HEK293T (cell line): ENCODE measurements around the gene MAML2.

Experiments used
- CTCF ChIA-PET: fragments of 350-600 bp; formaldehyde crosslinking; extraction: SDS; loops from one replicate; lab custom pipeline; 2021; ENCODE audit warnings: antibody characterized with exemption, inconsistent platforms; lab: Yijun Ruan, JAX
- POLR2A ChIA-PET: fragments of 350-600 bp; formaldehyde crosslinking; extraction: SDS; loops from one replicate; lab custom pipeline; 2020; ENCODE audit warnings: antibody characterized with exemption, inconsistent platforms; lab: Yijun Ruan, JAX
- DNase-seq: peaks from one replicate; pipeline ENCODE4 v3.0.0; 2012; ENCODE audit warnings: mixed read lengths; ENCODE audit errors: extremely low spot score
- ARNT ChIP-seq: fragments of 450-650 bp; IDR thresholded peaks from 2 replicates; pipeline ENCODE4 v1.6.1; 2017; ENCODE audit warnings: mild to moderate bottlenecking
- BHLHE40 ChIP-seq: fragments of 450-650 bp; IDR thresholded peaks from 2 replicates; pipeline ENCODE4 v1.6.1; 2016; ENCODE audit warnings: mild to moderate bottlenecking, moderate library complexity, borderline replicate concordance
- CTBP1 ChIP-seq: fragments of 450-650 bp; IDR thresholded peaks from 2 replicates; pipeline ENCODE4 v1.6.1; 2016; ENCODE audit warnings: borderline replicate concordance
- ELF4 ChIP-seq: fragments of 450-650 bp; IDR thresholded peaks from 2 replicates; pipeline ENCODE4 v1.6.1; 2017; ENCODE audit warnings: antibody characterized with exemption
- FOXA1 ChIP-seq: fragments of 450-650 bp; IDR thresholded peaks from 2 replicates; pipeline ENCODE4 v1.6.1; 2016; ENCODE audit warnings: mild to moderate bottlenecking
- FOXK2 ChIP-seq: fragments of 450-650 bp; IDR thresholded peaks from 2 replicates; pipeline ENCODE4 v1.6.1; 2016; ENCODE audit warnings: mild to moderate bottlenecking
- FOXM1 ChIP-seq: fragments of 450-650 bp; IDR thresholded peaks from 2 replicates; pipeline ENCODE4 v1.6.1; 2017; ENCODE audit warnings: mild to moderate bottlenecking, borderline replicate concordance
- HDGF ChIP-seq: fragments of 450-650 bp; IDR thresholded peaks from 2 replicates; pipeline ENCODE4 v1.6.1; 2017; ENCODE audit warnings: antibody characterized with exemption, borderline replicate concordance
- L3MBTL2 ChIP-seq: fragments of 450-650 bp; conservative IDR thresholded peaks from 2 replicates; pipeline ENCODE4 v1.6.1; 2016; ENCODE audit warnings: mild to moderate bottlenecking
- LEF1 ChIP-seq: fragments of 450-650 bp; IDR thresholded peaks from 2 replicates; pipeline ENCODE4 v1.6.1; 2017; ENCODE audit warnings: mild to moderate bottlenecking, borderline replicate concordance
- NFRKB ChIP-seq: fragments of 450-650 bp; IDR thresholded peaks from 2 replicates; pipeline ENCODE4 v1.6.1; 2016; ENCODE audit warnings: mild to moderate bottlenecking, moderate library complexity
- PKNOX1 ChIP-seq: fragments of 450-650 bp; IDR thresholded peaks from 2 replicates; pipeline ENCODE4 v1.6.1; 2016
- SP1 ChIP-seq: fragments of 450-650 bp; IDR thresholded peaks from 2 replicates; pipeline ENCODE4 v1.6.1; 2017
- SUZ12 ChIP-seq: fragments of 450-650 bp; IDR thresholded peaks from 2 replicates; pipeline ENCODE4 v1.6.1; 2016; ENCODE audit warnings: mild to moderate bottlenecking
- TARDBP ChIP-seq: fragments of 450-650 bp; IDR thresholded peaks from 2 replicates; pipeline ENCODE4 v1.6.1; 2016
- ZNF384 ChIP-seq: fragments of 450-650 bp; IDR thresholded peaks from 2 replicates; pipeline ENCODE4 v1.6.1; 2016

The MAML2 gene

DNA sequence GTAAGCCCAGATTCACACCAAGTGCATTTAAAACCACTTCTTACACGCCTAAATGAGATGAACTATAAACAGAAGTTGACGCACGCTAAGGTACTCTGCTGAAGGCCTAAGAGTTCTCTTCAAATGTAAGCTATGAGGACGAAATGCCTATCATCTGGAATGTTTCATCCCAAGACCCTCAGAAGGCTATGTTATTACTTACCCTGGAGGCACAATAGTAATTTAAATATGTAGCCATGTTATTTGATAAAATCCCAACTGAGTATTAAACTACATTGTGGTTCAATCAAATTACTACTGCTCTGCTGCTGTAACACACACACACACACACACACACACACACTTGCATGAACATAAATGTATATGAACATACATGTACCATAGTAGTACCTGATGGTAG is 47.6 kb downstream of the MAML2 start:
- DNase-seq, result no peak
- ChIA-PET POLR2A (no interaction called here), CTCF (interaction anchor here (0.8 kb wide), 1 partner anchor 12 kb away, joined by 5 read pairs; no protein-coding TSS in a partner anchor)
- no peak for TF ChIP-seq HDGF
- no peak for TF ChIP-seq SUZ12
- no peak for TF ChIP-seq PKNOX1
- TF ChIP-seq ELF4, result no peak
- TF ChIP-seq L3MBTL2, result no peak
- no peak for TF ChIP-seq SP1
- no peak for TF ChIP-seq FOXM1
- no peak for TF ChIP-seq BHLHE40
- TF ChIP-seq FOXK2, result no peak
- TF ChIP-seq NFRKB, result no peak
- TF ChIP-seq LEF1, result no peak
- TF ChIP-seq ARNT, result no peak
- TF ChIP-seq ZNF384, result no peak
- TF ChIP-seq CTBP1, result no peak
- TF ChIP-seq TARDBP, result no peak
- TF ChIP-seq FOXA1, result no peak

GRCh38 chr11:96294289-96294688 is 48.7 kb downstream of the MAML2 start:
- POLR2A ChIA-PET, result no interaction called here
- TF ChIP-seq FOXA1, result no peak
- 0 out of 2 replicates have a peak, but pooled peaks have one; percentile 18 for TF ChIP-seq PKNOX1
- no peak for TF ChIP-seq FOXK2
- TF ChIP-seq ARNT, result no peak
- CTCF ChIA-PET, result no interaction called here
- DNase-seq, result no peak

GRCh38 chr11:96293598-96294021 is 49.4 kb downstream of the MAML2 start:
- no peak for DNase-seq
- CTCF ChIA-PET, result no interaction called here
- no peak for TF ChIP-seq SP1
- TF ChIP-seq NFRKB, result no peak
- TF ChIP-seq TARDBP, result no peak
- no peak for TF ChIP-seq ZNF384
- TF ChIP-seq LEF1, result no peak
- no peak for TF ChIP-seq L3MBTL2
- no peak for TF ChIP-seq BHLHE40
- no peak for TF ChIP-seq ARNT
- TF ChIP-seq FOXM1, result no peak
- no peak for TF ChIP-seq CTBP1
- no peak for TF ChIP-seq HDGF
- no peak for TF ChIP-seq PKNOX1
- no peak for TF ChIP-seq FOXK2
- TF ChIP-seq ELF4, result no peak
- TF ChIP-seq SUZ12, result no peak
- TF ChIP-seq FOXA1, result no peak
- POLR2A ChIA-PET, result no interaction called here

GRCh38 chr11:96293109-96293508 is 49.9 kb downstream of the MAML2 start:
- ChIA-PET CTCF (no interaction called here), POLR2A (no interaction called here)
- no peak for TF ChIP-seq BHLHE40
- no peak for DNase-seq

DNA sequence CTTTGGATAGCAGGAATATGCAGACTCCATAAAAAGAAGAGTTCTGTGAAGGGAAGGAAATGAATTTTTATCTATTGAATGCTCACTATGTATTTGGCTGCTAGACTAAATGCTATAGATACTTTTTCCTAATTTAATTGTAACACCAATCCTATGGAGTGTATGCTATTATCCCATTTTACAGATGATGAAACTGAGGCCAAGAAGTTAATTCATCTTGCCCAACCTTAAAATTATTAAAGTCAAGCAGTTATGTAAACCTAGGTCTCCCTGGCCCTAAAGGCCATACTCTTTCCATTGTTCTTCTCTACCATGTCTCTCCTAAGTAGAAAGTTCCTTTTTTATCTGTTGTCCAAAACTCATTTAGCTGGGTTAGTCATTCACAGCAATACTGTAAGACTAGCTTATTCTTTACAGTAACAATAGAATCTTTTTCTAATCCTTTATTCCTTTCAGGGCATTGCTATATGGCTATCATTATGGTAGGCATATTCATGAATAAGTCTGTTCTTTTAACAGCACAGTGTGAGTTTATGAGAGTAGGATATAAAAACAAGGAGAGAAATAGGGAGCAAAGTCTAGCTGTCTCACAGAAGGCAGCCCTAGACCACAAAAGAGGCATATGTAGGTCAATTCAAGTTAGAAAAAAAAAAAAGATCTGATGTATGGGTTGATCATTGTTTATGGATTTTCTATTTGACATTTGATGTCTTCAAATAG is 50.5 kb downstream of the MAML2 start:
- ChIA-PET CTCF (no interaction called here), POLR2A (no interaction called here)
- TF ChIP-seq TARDBP (no peak), FOXM1 (no peak), HDGF (no peak)
- no peak for DNase-seq

DNA sequence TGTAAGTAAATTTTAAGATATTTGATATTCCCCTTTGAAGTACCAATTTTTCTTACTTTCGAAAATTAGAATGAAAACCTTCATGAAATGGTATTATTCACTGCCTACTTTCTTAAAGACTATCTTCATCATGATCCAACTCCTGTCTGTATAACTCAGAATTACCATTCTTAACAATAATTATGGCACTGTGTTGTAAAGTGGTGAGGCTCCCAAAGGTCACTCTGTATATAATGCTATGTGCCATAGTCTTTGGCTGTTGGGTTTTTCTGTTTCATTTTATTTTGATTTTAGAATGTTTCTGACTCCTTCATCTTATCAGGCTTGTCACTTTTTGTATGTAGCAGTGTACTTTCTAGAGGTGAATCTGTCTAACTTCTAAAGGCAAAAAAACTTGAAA is 52.4 kb downstream of the MAML2 start:
- ChIA-PET POLR2A (no interaction called here), CTCF (no interaction called here)
- no peak for DNase-seq
- TF ChIP-seq HDGF, result no peak

- POLR2A ChIA-PET, result no interaction called here
Observed at GRCh38 chr11:96290031-96290430, 53.0 kb downstream of the MAML2 start.

More at GRCh38 chr11:96290031-96290430, 53.0 kb downstream of the MAML2 start:
- TF ChIP-seq LEF1 (no peak), TARDBP (no peak), NFRKB (no peak), BHLHE40 (no peak), ARNT (no peak), CTBP1 (no peak), SP1 (no peak), ELF4 (no peak), FOXK2 (no peak)
- DNase-seq, result no peak
- CTCF ChIA-PET, result no interaction called here
